GM18507 (cell line): ENCODE data around the gene IFT20.

Experiments
- DNase-seq: peaks from one replicate; pipeline ENCODE4 v3.0.0; 2011; ENCODE audit warnings: low read depth; ENCODE audit not compliant: insufficient read length; ENCODE audit errors: extremely low spot score
- FAIRE-seq: peaks from 2 replicates; lab custom pipeline; 2011; peaks lifted over from hg19 to GRCh38; lab: Jason Lieb, UNC

Gene IFT20

GRCh38 chr17:28335201-28335958 is at the start of gene IFT20, which contains the start of gene TNFAIP1:
IFT20 (minus strand) TSS chr17:28335472; CDS start chr17:28331985, 3,487 bp downstream.
TNFAIP1 (plus strand) TSS chr17:28335761; CDS start chr17:28339522, 3,761 bp downstream.
- DNase-seq (peak; percentile 95), FAIRE-seq (peak; percentile 97)

DNA sequence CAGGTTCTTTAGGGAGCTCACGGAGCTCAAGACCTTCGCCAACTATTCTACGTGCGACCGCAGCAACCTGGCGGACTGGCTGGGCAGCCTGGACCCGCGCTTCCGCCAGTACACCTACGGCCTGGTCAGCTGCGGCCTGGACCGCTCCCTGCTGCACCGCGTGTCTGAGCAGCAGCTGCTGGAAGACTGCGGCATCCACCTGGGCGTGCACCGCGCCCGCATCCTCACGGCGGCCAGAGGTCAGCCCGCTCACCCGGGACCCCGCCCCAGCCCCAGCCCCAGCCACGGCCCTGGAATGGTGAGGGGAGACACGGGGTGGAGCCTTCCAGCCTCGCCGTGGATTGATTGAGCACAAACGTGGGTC is 49.7 kb upstream of the IFT20 start:
- DNase-seq (no peak), FAIRE-seq (no peak)

- FAIRE-seq, result peak; percentile 50
- DNase-seq, result no peak
Observed at GRCh38 chr17:28384281-28385036, 49.2 kb upstream of the IFT20 start.

DNA sequence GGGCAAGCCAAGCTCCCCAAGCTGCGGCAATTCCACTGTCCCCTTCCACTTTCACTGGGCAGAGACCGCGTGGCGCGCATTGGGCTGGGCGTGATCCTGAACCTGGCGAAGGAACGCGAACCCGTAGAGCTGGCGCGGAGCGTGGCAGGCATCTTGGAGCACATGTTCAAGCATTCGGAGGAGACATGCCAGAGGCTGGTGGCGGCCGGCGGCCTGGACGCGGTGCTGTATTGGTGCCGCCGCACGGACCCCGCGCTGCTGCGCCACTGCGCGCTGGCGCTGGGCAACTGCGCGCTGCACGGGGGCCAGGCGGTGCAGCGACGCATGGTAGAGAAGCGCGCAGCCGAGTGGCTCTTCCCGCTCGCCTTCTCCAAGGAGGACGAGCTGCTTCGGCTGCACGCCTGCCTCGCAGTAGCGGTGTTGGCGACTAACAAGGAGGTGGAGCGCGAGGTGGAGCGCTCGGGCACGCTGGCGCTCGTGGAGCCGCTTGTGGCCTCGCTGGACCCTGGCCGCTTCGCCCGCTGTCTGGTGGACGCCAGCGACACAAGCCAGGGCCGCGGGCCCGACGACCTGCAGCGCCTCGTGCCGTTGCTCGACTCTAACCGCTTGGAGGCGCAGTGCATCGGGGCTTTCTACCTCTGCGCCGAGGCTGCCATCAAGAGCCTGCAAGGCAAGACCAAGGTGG is 46.0 kb upstream of the IFT20 start:
- FAIRE-seq, result no peak
- DNase-seq, result no peak

DNA sequence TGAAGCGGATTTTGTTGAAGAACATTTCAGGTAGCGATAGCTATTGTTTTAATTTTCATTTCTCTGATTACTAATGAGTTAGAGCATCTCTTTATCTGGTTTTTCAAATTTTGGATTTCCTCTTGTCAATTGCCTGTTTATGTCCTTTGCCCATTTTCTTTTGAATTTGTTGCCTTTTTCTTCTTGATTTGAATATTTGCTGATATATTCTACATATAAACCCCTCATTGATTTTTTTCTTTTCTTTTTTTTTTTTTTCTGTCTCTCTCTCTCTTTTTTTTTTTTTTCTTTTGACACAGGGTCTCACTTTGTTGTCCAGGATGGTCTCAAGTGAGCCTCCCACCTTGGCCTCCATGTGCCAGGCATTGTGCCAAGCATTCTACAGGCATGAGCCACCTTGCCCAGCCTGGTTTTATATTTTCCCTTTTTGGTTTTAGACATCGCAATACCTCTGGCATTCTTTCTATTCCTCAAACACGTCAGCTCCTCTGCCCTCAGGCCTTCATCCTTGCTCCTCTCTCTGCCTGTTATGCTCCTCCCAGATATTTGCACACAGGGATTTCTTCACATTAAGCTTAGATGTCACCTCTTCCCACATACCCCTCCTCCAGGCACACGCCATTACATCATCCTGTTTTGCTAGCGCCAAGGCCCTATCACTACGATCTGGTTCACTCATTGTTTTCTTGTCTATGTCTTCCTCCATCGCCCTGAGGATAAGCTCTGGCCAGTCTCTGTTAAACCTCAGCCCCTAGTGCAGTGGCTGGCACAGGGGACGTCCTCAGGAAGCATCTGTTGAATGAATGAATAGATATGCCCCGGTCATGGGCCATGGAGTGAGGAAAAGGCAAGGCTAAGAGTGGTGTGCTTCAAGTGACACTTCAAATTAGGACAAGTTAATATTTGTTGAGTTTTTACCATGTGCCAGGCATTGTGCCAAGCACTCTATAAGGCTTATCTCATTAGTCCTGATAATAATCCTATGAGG is 44.8 kb upstream of the IFT20 start:
- DNase-seq (no peak), FAIRE-seq (no peak)

GRCh38 chr17:28372945-28373274 is 37.6 kb upstream of the IFT20 start:
- DNase-seq (no peak), FAIRE-seq (no peak)

GRCh38 chr17:28372203-28372944 is 37.1 kb upstream of the IFT20 start:
- DNase-seq (peak; percentile 32), FAIRE-seq (no peak)

GRCh38 chr17:28371245-28372202 is 36.3 kb upstream of the IFT20 start, which contains the start of gene SARM1:
SARM1 (plus strand) TSS chr17:28371694; CDS start chr17:28372033, 339 bp downstream.
- DNase-seq, result peak; percentile 81
- FAIRE-seq, result peak; percentile 94

- FAIRE-seq (no peak), DNase-seq (no peak)
Observed at GRCh38 chr17:28370744-28371103, 35.5 kb upstream of the IFT20 start.

- no peak for DNase-seq
- FAIRE-seq, result no peak
Observed at GRCh38 chr17:28370035-28370743, 34.9 kb upstream of the IFT20 start, which contains the start of gene VTN. VTN (minus strand) TSS chr17:28370307; CDS start chr17:28370203, 104 bp downstream.

DNA sequence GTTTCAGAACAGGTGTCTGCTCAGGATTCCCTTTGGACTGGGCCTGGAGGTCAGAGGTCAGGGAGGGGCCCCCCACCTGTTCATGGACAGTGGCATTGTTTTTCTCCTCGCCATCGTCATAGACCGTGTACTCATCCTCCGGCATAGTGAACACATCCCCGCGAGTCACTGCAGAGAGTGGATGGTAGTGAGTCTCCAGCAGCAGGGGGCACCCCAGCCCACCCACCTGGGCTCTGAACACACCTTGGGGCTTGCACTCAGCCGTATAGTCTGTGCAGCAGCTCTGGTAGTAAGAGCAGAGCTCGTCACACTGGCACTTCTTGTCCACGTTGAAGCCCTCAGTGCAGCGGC is 34.4 kb upstream of the IFT20 start:
- DNase-seq (no peak), FAIRE-seq (no peak)

DNA sequence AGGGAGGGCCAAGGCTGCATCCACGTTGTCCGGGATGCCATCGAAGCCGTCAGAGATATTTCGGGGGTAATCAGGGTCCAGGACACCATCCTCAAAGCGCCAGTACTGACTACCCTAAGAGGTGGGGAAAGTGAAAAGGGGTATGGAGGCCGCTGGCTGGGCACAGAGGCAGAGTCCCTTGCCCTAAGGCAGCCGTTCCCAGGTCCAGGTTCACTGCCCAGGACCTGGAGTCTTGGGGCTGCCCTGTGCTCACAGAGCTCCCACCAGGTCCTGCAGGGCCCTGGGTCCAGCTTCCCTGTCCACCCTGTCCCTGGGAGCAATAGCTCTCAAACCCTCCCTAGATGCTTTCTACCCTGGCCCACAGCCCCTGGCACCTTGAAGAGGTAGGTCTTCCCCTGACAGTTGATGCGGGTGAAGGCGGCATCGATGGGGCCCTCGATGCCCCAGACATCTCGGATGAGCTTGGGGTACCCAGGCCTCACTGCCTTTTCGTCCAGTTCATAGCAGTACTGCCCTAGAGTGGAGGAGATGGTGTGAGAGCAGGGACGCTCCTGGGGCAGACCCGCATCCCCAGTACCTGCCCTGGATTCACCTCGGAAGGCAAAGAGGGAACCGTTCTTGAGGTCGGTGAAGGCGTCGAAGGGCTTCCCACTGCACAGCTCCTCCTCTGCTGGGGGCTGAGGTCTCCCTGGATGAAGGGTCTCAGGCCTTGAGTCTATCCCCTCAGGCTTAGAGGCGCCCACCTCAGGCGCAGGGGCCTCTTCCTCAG is 33.8 kb upstream of the IFT20 start:
- no peak for FAIRE-seq
- no peak for DNase-seq

- no peak for FAIRE-seq
Observed at GRCh38 chr17:28368306-28368831, 33.1 kb upstream of the IFT20 start.

DNA sequence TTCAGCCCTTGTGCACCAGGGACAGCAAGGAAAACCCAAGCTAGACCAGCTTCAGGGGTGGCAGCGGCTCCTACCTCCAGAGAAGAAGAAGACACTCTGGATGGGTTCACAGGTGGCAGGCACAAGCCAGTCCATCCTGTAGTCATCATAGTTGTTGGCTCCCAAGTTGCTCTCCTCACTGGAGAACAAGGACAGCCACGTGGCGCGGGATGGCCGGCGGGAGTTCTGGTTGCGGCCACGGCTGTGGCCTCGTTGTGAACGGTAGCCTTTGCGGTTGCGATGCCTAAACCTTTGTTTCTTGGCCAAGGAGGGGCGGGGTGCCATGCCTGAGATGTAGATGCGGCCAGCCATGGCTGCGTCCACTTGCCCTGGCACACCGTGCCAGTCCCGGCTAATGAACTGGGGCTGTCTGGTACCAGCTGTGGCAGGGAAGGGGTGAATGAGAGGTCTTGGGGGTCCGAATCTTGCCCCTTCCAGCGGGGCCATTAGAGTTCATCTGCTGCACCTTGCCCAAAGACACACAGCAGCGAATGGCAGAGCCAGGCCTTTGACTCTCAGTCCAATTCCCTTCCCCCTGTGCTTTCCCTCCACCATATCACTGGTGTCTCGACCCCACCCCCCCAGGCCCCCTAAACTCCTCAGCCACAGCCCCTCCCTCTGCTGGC is 32.5 kb upstream of the IFT20 start:
- no peak for DNase-seq
- no peak for FAIRE-seq

More at GRCh38 chr17:28368306-28368831, 33.1 kb upstream of the IFT20 start:
- no peak for DNase-seq

- no peak for FAIRE-seq
Observed at GRCh38 chr17:28366605-28367004, 31.3 kb upstream of the IFT20 start.

More at GRCh38 chr17:28366605-28367004, 31.3 kb upstream of the IFT20 start:
- DNase-seq, result no peak
